Limb (tissue), 2 donors: ENCODE results near the gene MAP4K2.
A peak's percentile ranks its signal among the peaks of the same experiment; 100 is the strongest.

Experiments
- DNase-seq, 2 donors: peaks; one replicate each; pipeline ENCODE4 v3.0.0-alpha.2; 2016; ENCODE audit errors: extremely low spot score in 2 of 2

The MAP4K2 gene

DNA sequence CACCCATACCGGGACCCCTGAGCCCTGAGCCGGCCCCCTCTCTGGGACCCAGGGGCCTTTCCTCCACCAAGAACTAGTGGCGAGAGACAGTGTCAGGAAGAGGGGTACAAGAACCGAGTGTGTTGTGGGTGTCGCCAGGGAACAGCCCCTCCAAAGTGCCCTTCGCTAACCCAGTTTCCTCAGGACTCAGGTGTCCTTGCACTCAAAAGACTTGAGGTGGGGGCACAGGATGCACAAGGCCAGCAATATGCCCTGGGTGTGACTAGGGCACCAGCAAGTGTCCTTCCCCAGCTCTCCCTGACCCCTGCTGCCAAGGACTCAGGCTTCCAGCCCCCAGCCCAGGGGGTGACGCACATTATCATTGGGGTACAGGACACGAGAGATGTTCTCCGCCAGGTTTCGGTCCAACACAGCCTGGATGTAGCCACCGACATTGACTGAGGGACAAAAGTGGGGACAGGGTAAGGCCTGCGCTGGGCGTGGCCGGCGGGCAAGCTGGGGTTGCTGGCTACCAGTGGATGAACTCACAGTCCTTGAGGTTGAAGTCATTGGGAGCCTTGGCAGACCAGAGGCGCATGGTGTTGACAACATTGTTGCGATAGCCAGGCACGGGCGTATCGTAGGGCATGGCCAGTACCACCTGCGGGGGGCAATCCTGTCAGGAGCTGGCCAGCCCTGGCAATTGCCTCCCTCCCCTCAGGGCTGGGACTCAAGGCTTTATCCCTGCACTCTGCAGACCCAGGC, 47.9 kb downstream of the MAP4K2 start:
- DNase-seq = no peak

DNA sequence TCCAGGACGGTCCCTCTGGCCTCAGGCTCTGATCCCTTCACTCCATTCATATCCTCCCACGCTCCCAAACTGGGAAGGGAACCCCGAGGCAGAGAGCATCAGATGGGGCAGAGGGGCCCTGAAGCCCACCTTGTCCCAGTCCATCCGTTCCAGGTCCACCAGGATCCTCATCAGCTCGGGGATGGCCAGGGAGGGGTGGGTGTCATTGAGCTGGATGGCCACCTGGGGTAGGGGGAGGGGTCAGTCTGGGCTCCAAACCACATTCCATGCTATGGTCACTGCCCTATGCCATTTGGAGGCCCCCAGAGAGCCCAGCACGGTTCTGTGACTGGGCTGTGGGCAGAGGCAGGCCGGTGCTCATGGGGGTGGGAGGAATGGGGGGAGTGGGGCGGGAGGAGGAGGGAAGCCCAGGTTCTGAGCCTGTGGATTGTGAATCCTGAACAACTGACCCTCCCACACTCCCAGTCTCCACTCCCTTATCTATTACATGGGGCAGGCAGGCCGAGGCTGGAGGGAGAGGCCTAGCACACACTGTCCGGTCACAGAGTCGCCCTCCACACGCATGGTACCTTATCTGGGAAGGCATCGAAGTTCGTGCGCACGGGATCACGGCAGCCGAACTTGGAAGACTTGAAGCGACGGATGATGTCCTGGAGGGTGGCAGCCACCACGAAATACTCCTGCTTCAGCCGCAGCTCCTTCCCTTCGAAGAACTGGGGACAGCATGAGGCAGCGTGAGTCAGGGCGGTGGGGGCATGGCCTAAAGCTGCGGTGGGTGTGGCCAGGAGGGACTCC, 48.7 kb downstream of the MAP4K2 start:
- DNase-seq = no peak

DNA sequence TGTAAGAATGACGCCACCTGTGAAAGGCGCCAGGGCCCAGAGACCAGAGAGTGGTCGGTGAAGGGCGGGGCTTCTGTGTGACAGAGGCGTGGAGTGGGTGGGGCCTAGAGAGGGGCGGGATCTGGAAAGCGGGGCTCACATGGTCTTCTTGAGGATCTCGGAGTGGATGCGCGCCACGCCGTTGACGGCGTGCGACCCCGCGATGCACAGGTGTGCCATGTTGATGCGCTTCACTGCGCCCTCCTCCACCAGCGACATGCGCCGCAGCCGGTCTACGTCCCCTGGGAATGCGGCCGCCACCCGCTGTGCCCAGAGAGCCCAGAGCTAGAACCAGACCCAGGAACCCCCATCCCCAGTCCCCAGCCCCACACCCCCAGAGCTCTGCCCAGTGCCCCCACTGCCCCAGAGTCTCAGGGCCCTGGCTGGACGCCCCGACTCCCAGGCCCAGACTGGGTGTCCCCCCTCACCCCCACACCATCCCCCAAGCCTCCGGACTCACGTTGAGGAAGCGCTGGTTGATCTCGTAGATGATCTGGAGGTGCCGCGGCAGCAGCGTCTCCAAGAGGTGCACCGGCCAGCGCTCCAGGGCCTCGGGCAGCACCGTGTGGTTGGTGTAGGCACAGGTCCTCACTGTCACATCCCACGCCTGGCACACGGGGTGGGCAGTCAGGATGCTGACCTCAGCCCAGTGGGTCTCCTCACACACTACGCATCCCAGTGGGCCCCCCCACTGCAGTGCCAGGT, 49.5 kb downstream of the MAP4K2 start:
- DNase-seq = peak in 1 of 2 donors; percentile 31

- DNase-seq = no peak
Observed at GRCh38 chr11:64753019-64753379, 50.0 kb downstream of the MAP4K2 start.

DNA sequence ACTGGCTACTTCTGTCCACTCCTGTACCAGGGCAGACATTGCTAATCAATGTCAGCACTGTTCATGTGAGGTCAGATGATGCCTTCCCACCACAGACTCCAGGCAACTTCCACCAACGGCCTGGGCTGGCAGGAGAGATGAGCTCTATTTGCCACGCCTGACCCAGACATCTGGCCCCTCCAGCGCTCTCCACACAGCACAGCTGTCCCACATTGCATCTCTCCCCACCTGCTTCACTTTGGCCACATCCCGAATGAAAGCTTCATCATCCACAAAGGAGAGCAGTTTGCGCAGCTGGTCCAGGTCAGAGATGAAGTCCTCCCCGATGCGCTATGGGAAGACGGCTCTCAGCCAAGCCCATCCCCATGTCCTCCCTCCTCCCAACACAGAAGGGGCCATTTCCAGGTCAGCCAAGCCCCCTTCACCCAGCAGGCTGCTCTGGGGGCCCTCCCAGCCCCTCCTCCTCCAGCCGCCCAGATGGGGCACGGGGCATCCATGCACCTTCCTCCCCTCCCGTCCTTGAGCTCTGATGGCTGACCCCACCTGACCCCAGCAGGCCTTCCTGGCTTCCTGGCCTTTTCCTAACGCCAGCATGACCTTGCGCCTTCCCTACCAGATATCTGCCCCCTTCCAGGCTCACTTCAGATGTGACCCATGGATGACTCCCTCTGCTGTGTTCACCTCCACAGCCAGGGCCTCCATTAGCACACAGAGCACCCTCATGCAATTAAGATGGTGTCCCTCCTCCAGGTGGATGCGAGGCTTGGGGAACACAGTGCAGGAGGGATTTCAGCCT, 50.6 kb downstream of the MAP4K2 start:
- DNase-seq = no peak

- no peak for DNase-seq
Observed at GRCh38 chr11:64751580-64751979, 51.4 kb downstream of the MAP4K2 start.

DNA sequence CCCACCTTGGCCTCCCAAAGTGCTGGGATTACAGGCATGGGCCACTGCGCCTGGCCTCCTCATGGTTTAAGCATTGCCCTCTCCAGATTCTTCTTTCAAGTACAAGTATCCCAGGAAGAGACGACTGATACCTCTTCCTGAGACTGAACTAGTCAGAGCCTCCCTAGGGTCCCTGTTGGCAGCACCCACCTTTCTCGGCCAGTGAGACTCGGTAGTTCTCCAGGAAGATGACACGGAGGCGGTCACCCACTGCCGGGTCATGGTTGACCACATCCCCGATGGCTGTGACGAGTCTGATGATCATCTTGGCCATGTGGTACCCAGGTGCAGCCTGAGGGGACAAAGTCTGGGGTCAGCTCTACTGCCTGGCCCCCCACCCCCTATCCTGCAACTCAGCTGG, 51.9 kb downstream of the MAP4K2 start:
- DNase-seq = no peak

GRCh38 chr11:64750361-64751054, 52.5 kb downstream of the MAP4K2 start:
- DNase-seq = no peak

DNA sequence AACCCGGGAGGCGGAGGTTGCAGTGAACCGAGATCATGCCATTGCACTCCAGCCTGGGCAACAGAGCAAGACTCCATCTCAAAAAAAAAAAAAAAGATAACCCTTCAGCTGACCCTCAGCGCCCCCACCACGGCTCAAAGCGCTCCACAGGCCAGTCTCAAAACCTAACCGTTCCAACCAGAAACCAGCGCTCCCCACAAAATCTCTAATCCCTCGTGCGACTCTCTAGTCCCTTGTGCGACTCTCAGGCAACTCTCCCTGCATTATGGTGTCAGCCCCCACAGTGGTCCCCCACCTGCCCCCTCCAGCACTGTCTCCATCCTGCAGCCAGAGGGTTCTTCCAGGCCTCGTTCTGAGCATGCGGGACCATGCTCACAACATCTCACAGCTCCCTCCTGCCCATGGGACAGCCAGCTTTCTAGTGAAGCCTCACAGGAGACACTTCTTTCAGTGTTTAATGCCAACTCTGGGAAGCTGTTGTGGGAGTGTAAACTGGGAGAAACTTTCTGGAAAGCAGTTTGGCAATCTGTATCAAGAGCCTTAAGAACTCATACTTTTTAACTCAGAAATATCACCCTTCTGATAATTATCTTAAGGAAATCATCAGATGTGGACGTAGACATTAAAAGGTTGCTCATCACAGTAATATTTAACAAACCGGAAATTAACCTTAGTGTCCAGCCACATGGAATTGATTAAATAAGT, 54.9 kb downstream of the MAP4K2 start:
- peak in 1 of 2 donors; percentile 26 for DNase-seq

DNA sequence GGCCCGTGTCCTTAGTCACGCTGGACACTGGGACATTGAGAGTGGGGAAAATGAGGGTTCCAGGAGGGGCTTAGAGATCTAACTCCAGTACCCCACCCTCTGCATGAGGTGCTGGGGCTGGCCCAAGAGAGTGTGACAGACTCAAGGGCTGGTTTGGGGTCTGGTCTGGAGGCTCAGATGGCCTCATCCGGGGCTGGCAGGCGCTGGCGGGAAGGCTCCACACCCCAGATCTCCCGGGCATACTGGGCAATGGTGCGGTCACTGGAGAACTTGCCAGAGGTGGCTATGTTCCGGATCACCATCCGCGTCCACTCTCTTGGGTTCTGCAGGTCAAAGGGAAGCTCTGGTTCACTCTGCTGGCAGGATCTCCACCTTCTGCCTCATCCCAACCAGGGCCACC, 56.5 kb downstream of the MAP4K2 start:
- peak in 1 of 2 donors; percentile 32 for DNase-seq

DNA sequence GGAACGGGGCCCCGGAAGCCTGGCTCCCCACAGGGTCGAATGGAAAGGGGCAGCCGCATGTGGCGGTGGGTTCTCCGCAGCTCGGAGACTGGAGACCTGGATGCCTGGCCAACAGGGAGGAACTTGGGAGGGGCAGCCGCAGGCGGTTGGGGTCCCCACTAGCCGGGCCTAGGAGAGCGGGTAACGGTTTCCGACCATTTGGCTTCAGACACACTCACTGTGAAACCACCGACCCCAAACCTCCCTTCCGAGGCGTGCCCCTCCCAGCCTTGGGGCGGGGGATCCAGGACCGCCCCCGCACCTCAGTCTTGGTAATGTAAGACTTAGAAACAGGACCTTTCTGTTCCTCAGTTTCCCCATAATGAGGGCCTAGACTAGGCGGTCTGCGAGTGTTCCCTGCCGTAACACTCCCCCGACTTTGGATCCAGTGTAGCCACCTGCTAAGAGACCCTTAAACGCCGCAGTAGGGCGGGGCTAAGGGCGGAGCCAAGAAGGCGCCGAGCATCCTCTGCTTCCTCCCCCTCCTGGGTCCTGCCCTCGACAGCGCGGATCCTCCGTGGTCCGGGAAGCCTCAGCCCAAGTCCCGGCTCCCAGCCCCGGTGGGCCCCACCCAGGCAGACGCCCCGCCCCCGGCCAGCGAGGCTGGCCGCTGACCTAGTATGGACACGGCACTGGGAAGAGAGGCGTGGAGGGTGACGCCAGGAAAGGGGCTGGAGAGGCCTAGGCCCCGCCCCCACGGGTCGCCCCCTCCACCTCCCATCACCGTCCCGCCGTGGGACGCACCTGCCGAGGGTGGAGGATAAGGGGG, 57.3 kb downstream of the MAP4K2 start:
- peak in 1 of 2 donors; percentile 71 for DNase-seq

DNA sequence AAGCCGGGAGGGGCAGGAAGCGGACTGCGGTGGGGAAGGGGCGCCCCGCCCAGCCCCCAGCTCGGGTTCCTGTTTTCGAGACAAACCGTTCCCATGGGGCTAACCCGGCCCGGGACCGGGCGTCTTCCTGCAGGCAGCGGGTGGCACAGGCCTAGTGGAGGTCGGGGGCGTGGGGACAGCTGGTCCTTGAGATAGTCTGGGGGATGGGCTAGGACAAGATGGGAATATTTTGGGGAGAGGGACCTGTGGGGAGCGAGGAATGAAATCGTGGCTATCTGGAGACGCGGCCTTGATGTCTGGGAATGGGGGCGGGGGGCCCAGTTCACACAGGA, 57.9 kb downstream of the MAP4K2 start:
- peak in 1 of 2 donors; percentile 71 for DNase-seq

DNA sequence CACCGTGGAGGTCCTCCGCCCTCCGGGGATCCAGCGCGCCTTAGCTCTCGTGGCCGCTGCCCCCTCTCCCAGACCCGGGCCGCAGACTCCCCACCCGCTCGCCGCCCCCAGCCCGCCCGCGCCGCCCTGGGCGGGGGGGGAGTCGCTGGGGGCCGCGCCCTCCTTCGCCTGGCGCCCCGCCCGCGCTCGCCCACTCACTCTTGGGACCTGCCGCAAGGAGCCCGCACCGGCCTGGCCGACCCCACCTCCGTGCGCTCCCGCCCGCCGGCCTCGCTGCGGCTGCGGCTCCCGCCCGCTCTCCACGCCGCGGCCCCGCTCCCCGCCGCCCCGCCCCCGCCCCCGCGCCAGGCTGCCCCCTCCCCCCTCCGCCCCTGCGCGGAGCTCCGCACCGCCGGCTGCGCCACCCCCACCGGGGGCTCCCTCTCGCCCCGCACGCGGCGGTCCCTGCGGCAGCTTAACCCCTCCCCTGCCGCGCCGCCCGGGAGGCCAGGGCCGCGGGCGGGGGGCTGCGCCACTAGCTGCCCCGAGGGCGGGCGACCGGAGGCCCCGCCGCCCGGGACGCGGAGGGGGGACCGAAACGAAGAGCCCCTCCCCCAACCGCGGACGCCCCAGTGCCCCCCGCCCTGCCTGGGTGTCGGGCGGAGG, 58.3 kb downstream of the MAP4K2 start:
- no peak for DNase-seq

- DNase-seq = peak in 1 of 2 donors; percentile 72
Observed at GRCh38 chr11:64743591-64744543, 59.1 kb downstream of the MAP4K2 start, which contains the start of gene RASGRP2. RASGRP2 (minus strand) TSS chr11:64744142; CDS start chr11:64742866, 1,276 bp downstream.

DNA sequence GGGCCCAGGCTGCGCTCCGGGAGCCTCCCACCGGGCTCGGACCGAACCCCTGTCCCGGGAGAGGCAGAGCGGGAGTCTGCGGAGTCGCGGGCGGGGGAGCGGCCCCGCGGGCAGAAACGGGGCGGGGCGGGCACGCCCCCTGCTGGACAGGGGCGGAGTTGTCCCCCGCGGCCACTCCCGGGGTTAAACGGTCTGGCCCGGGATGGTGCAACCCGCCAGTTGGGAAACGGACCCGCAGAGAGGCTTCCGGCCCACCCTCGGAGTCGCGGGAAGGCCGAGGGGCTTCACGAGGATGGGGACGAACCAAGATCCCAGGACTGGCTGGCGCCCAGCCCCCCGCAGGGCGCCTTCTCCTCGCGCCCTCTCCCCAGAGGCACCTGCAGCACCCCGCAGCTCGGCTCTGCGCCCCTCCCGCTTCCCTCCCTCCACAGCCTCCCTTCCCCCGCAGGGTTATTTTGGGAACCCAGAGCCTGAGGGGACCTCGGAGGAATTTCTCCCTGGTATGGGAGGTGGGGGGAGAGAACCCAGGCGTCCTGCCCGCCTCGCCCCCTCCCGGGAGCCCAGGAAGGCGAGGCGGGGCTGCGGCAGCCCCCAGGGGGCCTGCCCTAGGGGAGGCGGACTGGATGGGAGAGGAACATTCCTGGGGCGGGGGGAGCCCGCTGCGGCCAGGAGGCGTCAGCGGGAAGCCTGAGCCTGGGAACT, 60.0 kb downstream of the MAP4K2 start:
- peak in 1 of 2 donors; percentile 67 for DNase-seq

DNA sequence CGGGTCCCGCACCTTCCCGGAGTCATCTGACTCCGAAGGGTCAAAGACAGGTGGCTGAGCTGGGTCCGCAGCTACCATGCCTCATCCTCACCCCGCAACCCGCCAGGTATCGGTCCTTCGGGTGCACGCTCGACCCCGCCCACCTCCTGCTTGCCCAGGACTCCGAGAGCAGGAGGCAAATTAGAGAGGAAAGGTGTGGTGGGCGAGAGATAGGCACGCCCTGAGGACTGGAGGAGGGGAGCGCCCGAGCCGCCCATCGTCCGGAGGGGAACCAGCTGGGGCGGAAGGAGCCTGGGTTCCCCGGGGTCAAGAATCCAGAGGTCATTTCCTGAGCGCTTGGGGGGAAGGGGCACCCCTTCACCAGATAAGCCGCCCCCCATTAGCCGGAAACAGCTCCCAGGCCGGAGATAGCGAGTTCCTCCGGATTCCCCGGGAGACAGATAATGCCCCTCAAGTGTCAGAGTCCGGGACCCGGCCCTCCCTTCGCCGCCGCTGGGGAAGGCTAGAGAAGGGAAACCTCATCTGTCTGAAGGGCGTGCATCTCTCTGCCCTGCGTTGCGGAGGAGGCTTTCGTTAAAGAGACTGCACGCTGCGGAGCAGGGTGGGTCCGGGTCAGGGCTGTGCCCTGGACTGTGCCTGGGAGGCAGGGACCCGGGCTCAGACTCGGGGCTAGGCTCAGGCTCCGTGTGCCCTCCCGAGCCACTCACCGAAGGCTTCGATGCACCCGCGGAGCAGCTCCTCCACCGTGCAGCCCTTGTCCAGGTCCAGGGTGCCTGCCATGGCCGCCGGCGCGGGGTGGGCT, 60.7 kb downstream of the MAP4K2 start:
- DNase-seq = no peak
